Stimulated activated naive CD4-positive, alpha-beta T cell (primary cell): ENCODE results near the gene REPS1.

ENCODE experiments used
- DNase-seq, 6 experiments: peaks; one replicate each; lab custom pipeline; 2025; lab: John Stamatoyannopoulos, UW

The REPS1 gene

GRCh38 chr6:138925806-138926205, 62.2 kb downstream of the REPS1 start:
- DNase-seq = no peak

GRCh38 chr6:138923561-138923960, 64.5 kb downstream of the REPS1 start:
- no peak for DNase-seq

GRCh38 chr6:138920906-138921305, 67.1 kb downstream of the REPS1 start:
- no peak for DNase-seq

GRCh38 chr6:138914701-138915100, 73.4 kb downstream of the REPS1 start:
- DNase-seq = no peak

- DNase-seq = no peak
Observed at GRCh38 chr6:138912308-138912707, 75.7 kb downstream of the REPS1 start.

GRCh38 chr6:138909975-138910374, 78.1 kb downstream of the REPS1 start:
- DNase-seq = no peak

- DNase-seq = no peak
Observed at GRCh38 chr6:138909511-138909910, 78.5 kb downstream of the REPS1 start.

- DNase-seq = no peak
Observed at GRCh38 chr6:138907167-138907566, 80.9 kb downstream of the REPS1 start.

- no peak for DNase-seq
Observed at GRCh38 chr6:138897031-138897430, 91.0 kb downstream of the REPS1 start.

- no peak for DNase-seq
Observed at GRCh38 chr6:138896104-138896756, 91.8 kb downstream of the REPS1 start.

GRCh38 chr6:138891255-138891986, 96.6 kb downstream of the REPS1 start:
- DNase-seq = no peak

- no peak for DNase-seq
Observed at GRCh38 chr6:138885156-138885819, 102.8 kb downstream of the REPS1 start.

GRCh38 chr6:138882369-138883017, 105.6 kb downstream of the REPS1 start:
- DNase-seq = no peak

GRCh38 chr6:138873191-138873590, 114.9 kb downstream of the REPS1 start:
- DNase-seq = no peak

- no peak for DNase-seq
Observed at GRCh38 chr6:138869398-138869797, 118.7 kb downstream of the REPS1 start.

GRCh38 chr6:138868181-138868580, 119.9 kb downstream of the REPS1 start:
- no peak for DNase-seq

- no peak for DNase-seq
Observed at GRCh38 chr6:138865480-138866109, 122.5 kb downstream of the REPS1 start.

- DNase-seq = no peak
Observed at GRCh38 chr6:138864343-138864890, 123.6 kb downstream of the REPS1 start.

GRCh38 chr6:138863321-138863720, 124.7 kb downstream of the REPS1 start:
- no peak for DNase-seq

- DNase-seq = no peak
Observed at GRCh38 chr6:138862456-138862855, 125.6 kb downstream of the REPS1 start.

- no peak for DNase-seq
Observed at GRCh38 chr6:138857775-138858174, 130.3 kb downstream of the REPS1 start.

- DNase-seq = no peak
Observed at GRCh38 chr6:138856654-138857053, 131.4 kb downstream of the REPS1 start.
